A549 (cell line): ENCODE measurements around the gene DPEP3. TPM values are rescaled to one million over a fixed set of nuclear protein-coding genes. Genes with fewer than 3 reads are reported as not detected.
"Not testable (repeated sequence)": the region's sequence is repeated elsewhere in the genome, so short reads cannot be mapped to it uniquely, and the experiment has no call there.

Experiments used
- ATAC-seq, 2 experiments: fragments of 200-7000 bp in 1 of 2; fragments of >200 bp in 1 of 2; cut with Nextera tagmentation in 1 of 2; cut with Tn5 transposase in 1 of 2; 3 replicates each; pipeline versions ENCODE4 v1.8.0 to v1.9.1; 2018 to 2020; ENCODE audit warnings: mild to moderate bottlenecking in 1 of 2, moderate library complexity in 1 of 2
- CTCF ChIA-PET: fragments of 300-600 bp; sonication (Branson Sonifier 250); formaldehyde crosslinking; extraction: SDS; loops from one replicate; lab custom pipeline; 2021; ENCODE audit warnings: antibody characterized with exemption, inconsistent platforms; lab: Yijun Ruan, JAX
- POLR2A ChIA-PET: fragments of 350-600 bp; formaldehyde crosslinking; extraction: SDS; loops from one replicate; lab custom pipeline; 2021; ENCODE audit warnings: antibody characterized with exemption, inconsistent platforms; lab: Yijun Ruan, JAX
- DNase-seq, 2 experiments: peaks; one replicate each; pipeline versions ENCODE4 v3.0.0 to v3.0.0-alpha.2; 2011 to 2016; ENCODE audit warnings: low read depth in 1 of 2, low spot score in 1 of 2
- FAIRE-seq: peaks from 2 replicates; lab custom pipeline; 2011; peaks lifted over from hg19 to GRCh38; lab: Jason Lieb, UNC
- H3K27ac ChIP-seq, 2 experiments: fragments of >200 bp; sonication (Bioruptor Twin); formaldehyde crosslinking; 3 replicates each; pipeline ENCODE4 v1.5.1; 2016 to 2017
- H3K4me1 ChIP-seq: fragments of >200 bp; sonication (Bioruptor Twin); formaldehyde crosslinking; 3 replicates; pipeline ENCODE4 v1.6.1; 2016
- H3K4me2 ChIP-seq: fragments of >200 bp; sonication (Bioruptor Twin); formaldehyde crosslinking; 3 replicates; pipeline ENCODE4 v1.6.1; 2016
- H3K4me3 ChIP-seq: fragments of >200 bp; sonication (Bioruptor Twin); formaldehyde crosslinking; 3 replicates; pipeline ENCODE4 v1.5.1; 2016
- H3K9me3 ChIP-seq: fragments of >200 bp; sonication (Bioruptor Twin); formaldehyde crosslinking; 3 replicates; pipeline ENCODE4 v1.6.1; 2016
- CBX8 ChIP-seq: fragments of 200-600 bp; sonication (generic); IDR thresholded peaks from 2 replicates; pipeline ENCODE4 v1.6.1; 2016
- CEBPB ChIP-seq, 2 experiments: fragments of >200 bp in 1 of 2; sonication (Bioruptor Twin) in 1 of 2; formaldehyde crosslinking in 1 of 2; IDR thresholded peaks; 2 replicates each; pipeline ENCODE4 v1.6.1; 2012 to 2016
- EP300 ChIP-seq, 2 experiments: fragments of >200 bp; sonication (Bioruptor Twin); formaldehyde crosslinking; IDR thresholded peaks; 2 replicates in 1 of 2; 3 replicates in 1 of 2; pipeline ENCODE4 v1.6.1; 2016 to 2017
- FOSB ChIP-seq: fragments of 250-450 bp; sonication (Bioruptor Pico); IDR thresholded peaks from 2 replicates; pipeline ENCODE4 v1.5.0; 2020; ENCODE audit warnings: mild to moderate bottlenecking, moderate library complexity
- HOXA7 ChIP-seq: fragments of 250-450 bp; sonication (Bioruptor Pico); IDR thresholded peaks from 2 replicates; pipeline ENCODE4 v1.5.0; 2020; ENCODE audit warnings: mild to moderate bottlenecking, moderate library complexity
- HOXB13 ChIP-seq: fragments of 250-450 bp; sonication (Bioruptor Pico); IDR thresholded peaks from 2 replicates; pipeline ENCODE4 v1.5.0; 2020; ENCODE audit warnings: low read depth, mild to moderate bottlenecking, moderate library complexity
- PHF8 ChIP-seq: fragments of 200-600 bp; sonication (generic); IDR thresholded peaks from 2 replicates; pipeline ENCODE4 v1.6.1; 2016; ENCODE audit warnings: low read depth, mild to moderate bottlenecking, antibody characterized with exemption, moderate library complexity, borderline replicate concordance
- POLR2A ChIP-seq: IDR thresholded peaks from 2 replicates; pipeline ENCODE4 v1.6.1; 2012; ENCODE audit warnings: mild to moderate bottlenecking, low read length
- POLR2AphosphoS2 ChIP-seq: conservative IDR thresholded peaks from 2 replicates; pipeline ENCODE4 v1.6.1; 2012; ENCODE audit warnings: low read length, improper control_type of control experiment, inconsistent platforms
- REST ChIP-seq: fragments of 200-600 bp; sonication (generic); IDR thresholded peaks from 2 replicates; pipeline ENCODE4 v1.6.1; 2016; ENCODE audit warnings: antibody characterized with exemption, mild to moderate bottlenecking, moderate library complexity
- RNF2 ChIP-seq: fragments of 200-600 bp; sonication (generic); IDR thresholded peaks from 2 replicates; pipeline ENCODE4 v1.6.1; 2016; ENCODE audit warnings: low read depth, mild to moderate bottlenecking, antibody characterized with exemption, moderate library complexity, borderline replicate concordance
- TFCP2L1 ChIP-seq: fragments of 250-450 bp; sonication (Bioruptor Pico); IDR thresholded peaks from 2 replicates; pipeline ENCODE4 v1.5.0; 2021; ENCODE audit warnings: mild to moderate bottlenecking
- ZNF302 ChIP-seq: fragments of 250-450 bp; sonication (Bioruptor Pico); IDR thresholded peaks from 2 replicates; pipeline ENCODE4 v1.9.0; 2021; ENCODE audit warnings: inconsistent platforms, mild to moderate bottlenecking, moderate library complexity
- WGBS: methylation state at CpG from one replicate; pipeline ENCODE4 v1.1.6; 2017; ENCODE audit errors: missing lambda C conversion rate; 5-methylcytosine and 5-hydroxymethylcytosine counted together
- polyA plus RNA-seq, 4 experiments: library from polyadenylated mRNA; depleted of rRNA in 3 of 4; stranded (reverse); fragments of >200 nt; fragmentation: RNase III in 1 of 4; extraction: RNeasy Plus Mini Kit Qiagen cat#74134 plus additional on column Dnase treatment in 1 of 4; gene quantifications; 2 replicates in 3 of 4; 3 replicates in 1 of 4; pipeline ENCODE4 v1.2.3, GENCODE V29; 2011 to 2017

Gene DPEP3
- polyA plus RNA-seq, 2 of the 4 experiments (the other 2 are of a cell fraction) = not detected

GRCh38 chr16:67941469-67942199, 38.7 kb downstream of the DPEP3 start:
- TF ChIP-seq FOSB (CRISPR knock-in tag) (no peak), POLR2AphosphoS2 (0 out of 2 replicates have a peak, but pooled peaks have one; percentile 69)
- peak; percentile 4 to 11; a peak in 3 of 6 replicates for ATAC-seq
- peaks cover 7% of the 10 kb centered on the region; the same call in 2 of the 3 replicates for H3K4me1 ChIP-seq
- H3K9me3 ChIP-seq = no peaks in the 10 kb centered on the region
- no peak overlapping the region for H3K4me3 ChIP-seq
- H3K27ac ChIP-seq = no peak overlapping the region
- DNase-seq = no peak
- FAIRE-seq = no peak
- H3K4me2 ChIP-seq = no peak overlapping the region
- ChIA-PET POLR2A (no interaction called here), CTCF (interaction anchor here (0.6 to 5.2 kb wide), 24 partner anchors 9 to 420 kb away, joined by 3 to 54 read pairs (median 3); no protein-coding TSS in a partner anchor)
- 74% methylated on average over 9 of the region's 9 CpGs for WGBS

DNA sequence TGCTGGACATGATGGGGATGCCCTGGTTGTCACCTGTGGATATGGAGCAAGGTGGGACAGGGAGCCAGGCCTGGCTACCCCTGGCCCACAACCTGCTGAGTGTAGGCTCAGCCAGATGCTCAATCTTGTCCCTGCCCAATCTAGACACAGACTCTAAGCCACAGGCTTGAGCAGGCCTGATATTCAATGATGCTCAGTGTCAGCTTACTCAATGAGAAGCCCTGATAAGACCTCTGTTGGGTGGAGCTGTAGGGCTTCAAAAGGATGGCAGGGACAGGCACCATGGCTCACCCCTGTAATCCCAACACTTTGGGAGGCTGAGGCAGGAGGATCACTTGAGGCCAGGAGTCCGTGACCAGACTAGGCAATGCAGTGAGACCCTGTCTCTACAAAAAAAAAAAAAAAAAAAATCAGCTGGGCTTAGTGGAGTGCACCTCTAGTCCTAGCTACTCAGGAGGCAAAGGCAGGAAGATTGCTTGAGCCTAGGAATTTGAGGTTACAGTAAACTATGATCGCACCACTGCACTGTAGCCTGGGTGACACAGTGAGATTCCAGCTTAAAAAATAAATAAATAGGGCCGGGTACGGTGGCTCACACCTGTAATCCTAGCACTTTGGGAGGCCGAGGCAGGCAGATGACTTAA, 39.7 kb downstream of the DPEP3 start:
- no peak for ATAC-seq
- TF ChIP-seq RNF2 = no peak
- no peak for TF ChIP-seq ZNF302 (CRISPR knock-in tag)
- no peak for TF ChIP-seq FOSB (CRISPR knock-in tag)
- no peak for TF ChIP-seq PHF8
- no peak for TF ChIP-seq TFCP2L1 (CRISPR knock-in tag)
- TF ChIP-seq CEBPB (IDR thresholded peaks at IDR 0.05) = no peak
- no peak for TF ChIP-seq POLR2AphosphoS2
- TF ChIP-seq HOXA7 (CRISPR knock-in tag) = no peak
- no peak for TF ChIP-seq EP300 (IDR thresholded peaks at IDR 0.05)
- no peak for TF ChIP-seq CBX8
- no peak for TF ChIP-seq REST
- H3K27ac ChIP-seq = no peak overlapping the region
- ChIA-PET POLR2A (no interaction called here), CTCF (interaction anchor here (0.6 to 5.2 kb wide), 10 partner anchors 12 to 382 kb away, joined by 3 to 54 read pairs (median 4); no protein-coding TSS in a partner anchor)
- H3K4me2 ChIP-seq = no peak overlapping the region
- H3K4me3 ChIP-seq = no peak overlapping the region
- FAIRE-seq = no peak
- H3K9me3 ChIP-seq = no peaks in the 10 kb centered on the region
- no peak for DNase-seq
- H3K4me1 ChIP-seq = peaks cover 7% of the 10 kb centered on the region; the same call in 2 of the 3 replicates
- WGBS = 87% methylated on average over 5 of the region's 5 CpGs

GRCh38 chr16:67939507-67940445, 40.5 kb downstream of the DPEP3 start:
- no peak for ATAC-seq
- WGBS = 92% methylated on average over 33 of the region's 33 CpGs
- ChIA-PET POLR2A (interaction anchor here (0.6 kb wide), 1 partner anchor 416 kb away, joined by 8 read pairs; no protein-coding TSS in a partner anchor), CTCF (interaction anchor here (0.7 to 5.2 kb wide), 7 partner anchors 11 to 1169 kb away, joined by 3 to 54 read pairs (median 6); no protein-coding TSS in a partner anchor)
- no peak overlapping the region for H3K4me3 ChIP-seq
- DNase-seq = no peak
- no peak overlapping the region for H3K27ac ChIP-seq
- no peaks in the 10 kb centered on the region for H3K9me3 ChIP-seq
- no peak for FAIRE-seq
- TF ChIP-seq HOXB13 (CRISPR knock-in tag) (no peak), POLR2A (0 out of 2 replicates have a peak, but pooled peaks have one; percentile 14)
- no peak overlapping the region for H3K4me2 ChIP-seq
- H3K4me1 ChIP-seq = peaks cover 10% of the 10 kb centered on the region; the same call in 2 of the 3 replicates

DNA sequence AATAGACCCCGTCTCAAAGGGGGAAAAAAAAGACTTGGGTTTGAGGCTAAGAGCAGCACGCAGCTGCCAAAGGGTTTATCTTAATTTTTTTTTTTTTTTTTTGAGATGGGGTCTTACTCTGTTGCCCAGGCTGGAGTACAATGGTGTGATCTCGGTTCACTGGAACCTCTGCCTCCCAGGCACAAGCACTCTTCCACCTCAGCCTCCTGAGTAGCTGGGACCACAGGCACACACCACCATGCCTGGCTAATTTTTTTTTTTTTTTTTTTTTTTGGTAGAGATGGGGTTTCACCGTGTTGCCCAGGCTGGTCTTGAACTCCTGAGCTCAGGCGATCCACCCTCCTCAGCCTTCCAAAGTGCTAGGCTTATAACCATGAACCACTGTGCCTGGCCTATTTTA, 42.6 kb downstream of the DPEP3 start:
- H3K4me1 ChIP-seq = peaks cover 16% of the 10 kb centered on the region; the same call in 2 of the 3 replicates
- not testable (repeated sequence) for DNase-seq, H3K4me3 ChIP-seq, H3K27ac ChIP-seq, H3K9me3 ChIP-seq, FAIRE-seq, ATAC-seq
- ChIA-PET CTCF (interaction anchor here (0.6 to 22.2 kb wide), 8 partner anchors 9 to 1041 kb away, joined by 3 to 370 read pairs (median 4); partner anchors contain the start of genes EDC4 and NRN1L), POLR2A (interaction anchor here (1.8 kb wide), 1 partner anchor 9 kb away, joined by 4 read pairs; no protein-coding TSS in a partner anchor)
- WGBS = 90% methylated on average over 5 of the region's 5 CpGs
- H3K4me2 ChIP-seq = peak overlapping the region; percentile 88; the same call in 2 of the 3 replicates
